ENCODE results near the gene CD59.

CD59 gene

GRCh38 chr11:33736148-33736812 is at the start of gene CD59:
TSS of gene CD59 (minus strand) at chr11:33736423. CDS start at chr11:33722445, 13,978 bp downstream.
- peak; percentile 91 for DNase-seq (ENCODE audit: low spot score)

DNA sequence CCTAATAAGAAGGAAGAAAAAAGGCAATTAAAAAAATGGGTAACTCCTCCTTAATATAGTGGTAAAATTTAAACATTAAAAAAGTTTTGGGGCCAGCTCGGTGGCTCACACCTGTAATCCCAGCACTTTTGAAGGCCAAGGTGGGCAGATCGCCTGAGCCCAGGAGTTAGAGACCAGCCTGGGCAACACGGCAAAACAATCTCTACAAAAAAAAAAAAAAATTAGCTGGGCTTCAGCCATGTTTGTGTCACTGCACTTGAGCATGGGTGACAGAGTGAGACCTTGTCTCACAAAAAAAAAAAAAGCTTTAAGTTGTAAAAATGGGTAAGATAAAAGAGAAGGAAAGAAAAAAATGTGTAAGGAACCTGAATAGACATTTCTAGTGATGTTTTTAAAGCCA is 49.4 kb upstream of the CD59 start:
- DNase-seq (ENCODE audit: low spot score) = no peak

GRCh38 chr11:33779849-33780528 is 43.8 kb upstream of the CD59 start:
- DNase-seq (ENCODE audit: low spot score) = no peak

- no peak for DNase-seq (ENCODE audit: low spot score)
These were observed 42.5 kb upstream of the CD59 start for GRCh38 chr11:33778675-33779074.

DNA sequence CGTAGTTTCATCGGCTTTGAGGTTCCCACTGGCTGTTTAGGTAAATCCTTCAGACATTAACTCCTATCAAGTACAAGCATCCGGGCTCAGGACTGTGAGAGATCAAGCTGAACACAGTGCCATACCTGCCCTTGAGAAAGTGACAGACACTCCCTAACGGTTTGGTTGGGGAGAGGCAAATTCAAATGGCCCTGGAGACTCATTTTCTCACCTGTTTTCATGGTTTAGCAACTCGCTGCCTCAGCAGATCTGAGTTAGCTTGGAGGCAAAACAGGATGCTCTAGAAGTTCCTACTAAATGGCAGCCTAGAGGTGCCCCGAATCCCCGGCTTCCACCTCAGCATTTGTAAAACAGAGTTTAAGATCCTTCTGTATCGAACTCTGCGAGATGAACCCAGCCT is 41.7 kb upstream of the CD59 start:
- no peak for DNase-seq (ENCODE audit: low spot score)

GRCh38 chr11:33775832-33776470 is 39.7 kb upstream of the CD59 start:
- no peak for DNase-seq (ENCODE audit: low spot score)

DNA sequence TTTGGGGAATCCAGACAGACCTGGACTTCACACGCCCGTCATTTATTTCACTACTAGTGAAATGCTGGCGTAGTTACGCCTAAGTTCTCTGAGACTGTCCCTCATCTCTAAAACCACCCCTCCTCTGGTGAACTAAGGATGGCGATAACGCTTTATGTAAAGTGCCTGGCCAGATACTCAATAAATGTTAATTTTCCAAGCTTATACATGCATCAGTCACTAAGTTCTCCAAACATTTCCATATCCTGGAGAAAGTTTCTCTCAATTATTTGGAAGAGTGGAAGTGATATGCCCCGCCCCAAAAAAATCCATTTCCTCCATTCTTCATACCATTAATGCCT is 39.2 kb upstream of the CD59 start:
- DNase-seq (ENCODE audit: low spot score) = no peak

DNA sequence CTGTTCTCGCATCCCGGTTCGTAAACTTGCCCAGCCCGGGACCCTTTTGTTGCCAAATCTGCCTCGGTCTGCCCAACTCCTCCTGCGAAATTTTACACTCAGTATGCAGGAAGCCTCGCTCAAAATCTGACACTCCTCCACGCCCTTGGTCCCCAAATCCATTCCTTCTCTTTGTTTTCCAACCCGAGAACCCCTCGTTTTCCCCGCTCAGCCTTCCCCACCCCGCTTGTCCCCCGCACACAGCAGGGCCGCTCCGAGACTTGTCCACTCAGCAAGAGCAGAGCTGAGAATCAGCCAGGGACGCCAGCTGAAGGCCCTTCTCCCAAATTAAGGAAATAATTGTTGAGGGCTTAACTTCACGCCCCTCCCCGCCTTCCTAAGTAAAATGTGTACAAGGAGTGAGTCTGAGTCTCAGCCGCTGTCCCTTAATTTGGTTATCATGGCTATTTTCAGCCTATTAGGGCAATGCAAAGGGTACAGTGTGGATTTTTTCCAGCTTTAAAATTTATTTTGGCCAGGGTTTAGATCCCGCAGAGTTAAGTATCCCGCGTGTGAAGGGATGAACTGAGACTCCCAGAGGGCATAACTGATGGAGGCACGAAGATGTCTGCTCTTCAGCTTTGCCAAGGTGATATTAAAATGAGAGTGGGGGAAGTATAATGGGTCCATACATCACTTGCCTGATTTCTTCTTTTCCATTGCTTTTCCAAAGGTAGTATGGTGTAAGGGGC is 38.7 kb upstream of the CD59 start:
- no peak for DNase-seq (ENCODE audit: low spot score)

DNA sequence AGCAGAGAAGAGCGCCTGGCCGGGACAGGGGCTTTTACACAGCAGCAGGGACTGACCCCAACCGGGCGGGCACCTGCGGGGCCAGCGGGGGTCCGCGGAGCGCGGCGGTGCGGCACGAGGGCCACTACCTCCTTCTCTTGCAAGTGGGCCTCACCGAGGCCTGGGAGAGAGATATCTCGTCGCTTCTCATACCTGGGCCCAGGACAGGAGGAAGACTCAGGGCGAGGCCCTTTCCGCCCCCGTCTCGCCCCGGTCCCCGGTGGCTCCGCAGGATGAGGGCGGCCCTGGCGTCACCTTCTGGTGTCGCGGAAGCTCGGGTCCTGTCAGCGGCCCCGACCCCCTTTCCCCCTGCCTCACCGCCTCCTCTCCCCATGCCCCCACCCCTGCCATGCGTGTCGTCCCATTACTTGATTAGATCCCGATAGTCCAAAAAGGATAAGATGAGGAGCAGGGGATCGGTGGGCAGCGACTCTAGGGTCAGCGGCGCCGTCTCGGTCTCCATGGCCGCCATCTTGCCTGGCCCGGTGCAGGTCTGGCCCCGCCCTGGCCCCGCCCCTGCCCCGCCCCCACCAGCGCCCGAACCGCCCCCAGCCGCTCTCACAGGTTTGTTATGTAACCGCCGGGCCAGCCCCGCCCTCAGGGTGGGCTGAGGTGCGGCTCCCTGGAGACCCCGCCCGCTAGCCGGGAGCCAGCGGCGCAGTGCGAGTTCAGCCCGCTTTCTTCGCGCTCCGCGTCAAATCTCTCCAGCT is 37.9 kb upstream of the CD59 start, which contains the start of gene FBXO3:
FBXO3 (minus strand) TSS at position 534 of the 749 bp plus-strand sequence; CDS start at position 511, 23 bp downstream.
- DNase-seq (ENCODE audit: low spot score) = peak; percentile 87

GRCh38 chr11:33773404-33773986 is 37.3 kb upstream of the CD59 start:
- DNase-seq (ENCODE audit: low spot score) = no peak

- DNase-seq (ENCODE audit: low spot score) = no peak
These were observed 36.6 kb upstream of the CD59 start for GRCh38 chr11:33772870-33773269.

DNA sequence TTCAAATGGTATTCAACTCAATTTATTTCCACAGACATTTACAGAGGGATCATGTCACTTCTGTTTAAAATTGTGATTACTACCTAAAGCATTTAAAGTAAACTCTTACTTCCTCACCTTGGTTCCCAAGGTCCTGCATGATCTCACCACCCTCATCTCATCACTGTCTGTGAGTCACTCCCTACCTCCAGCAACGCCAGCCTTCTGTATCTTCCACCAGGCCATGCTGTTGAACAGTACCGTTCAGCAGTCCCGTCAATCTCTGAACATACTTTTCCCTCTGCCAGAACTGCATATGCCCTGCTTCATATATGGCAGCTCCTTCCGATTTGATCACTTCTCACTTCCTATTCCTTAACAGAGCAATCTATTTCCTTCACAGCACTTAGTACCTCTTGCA is 36.1 kb upstream of the CD59 start:
- no peak for DNase-seq (ENCODE audit: low spot score)

- peak; percentile 42 for DNase-seq (ENCODE audit: low spot score)
These were observed 34.0 kb upstream of the CD59 start for GRCh38 chr11:33770236-33770635.

GRCh38 chr11:33769542-33769941 is 33.3 kb upstream of the CD59 start:
- DNase-seq (ENCODE audit: low spot score) = no peak

DNA sequence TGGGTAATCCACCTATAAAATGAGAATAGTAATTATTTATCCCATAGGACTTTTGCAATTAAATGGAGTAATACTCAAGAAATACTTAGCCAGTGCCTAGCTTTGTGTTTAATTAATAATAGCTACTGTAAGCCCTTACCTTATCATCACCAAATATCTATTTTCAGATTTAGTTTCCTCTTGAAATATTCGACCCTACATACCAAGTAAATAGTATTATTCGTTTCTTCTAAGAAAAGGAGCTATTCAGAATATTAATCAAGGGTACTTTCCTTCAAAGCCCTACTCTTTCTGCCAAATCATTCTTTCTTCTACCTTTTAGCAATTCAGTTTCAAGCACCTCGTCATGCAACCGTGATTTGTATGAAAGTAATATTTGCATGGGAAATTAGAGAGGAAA is 31.4 kb upstream of the CD59 start:
- DNase-seq (ENCODE audit: low spot score) = no peak

GRCh38 chr11:33766085-33766484 is 29.9 kb upstream of the CD59 start:
- no peak for DNase-seq (ENCODE audit: low spot score)

DNA sequence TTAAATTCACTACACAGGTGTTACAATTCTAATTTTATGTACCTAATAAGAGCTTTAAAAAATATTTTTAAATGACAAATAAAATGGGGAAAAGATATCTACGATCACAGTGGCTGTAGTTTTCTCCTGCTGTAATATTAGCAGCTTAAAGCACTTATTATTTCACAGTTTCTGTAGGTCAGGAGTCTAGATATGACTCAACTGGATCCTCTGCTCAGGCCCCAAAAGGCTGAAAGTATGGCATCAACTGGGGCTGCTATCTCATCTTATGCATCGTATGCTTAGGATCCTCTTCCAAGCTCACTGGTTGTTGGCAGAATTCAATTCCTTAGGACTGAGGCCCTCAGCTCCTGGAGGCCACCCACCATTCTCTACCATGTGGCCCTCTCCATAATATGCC is 25.2 kb upstream of the CD59 start:
- no peak for DNase-seq (ENCODE audit: low spot score)

- DNase-seq (ENCODE audit: low spot score) = no peak
These were observed 17.2 kb upstream of the CD59 start for GRCh38 chr11:33753304-33753967.

DNA sequence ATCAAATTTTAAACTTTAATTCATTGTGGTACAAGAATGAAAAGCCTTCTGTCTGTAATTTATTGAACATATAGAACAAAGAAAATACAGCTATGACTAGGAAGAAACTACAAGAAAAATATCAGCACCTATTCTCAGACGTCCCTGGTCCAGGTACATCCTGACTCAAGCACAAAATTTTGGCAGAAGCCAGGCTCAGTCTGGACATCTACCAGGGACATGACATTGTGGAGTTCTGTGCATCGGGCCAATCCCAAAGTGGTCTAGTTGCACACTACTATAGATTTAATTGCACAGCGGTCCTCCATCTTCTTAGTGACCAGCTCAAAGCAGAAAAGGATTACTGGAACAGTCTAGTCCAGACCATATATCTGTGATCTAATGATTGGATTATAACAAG is 15.7 kb upstream of the CD59 start:
- no peak for DNase-seq (ENCODE audit: low spot score)

GRCh38 chr11:33747979-33748378 is 11.8 kb upstream of the CD59 start:
- no peak for DNase-seq (ENCODE audit: low spot score)

DNA sequence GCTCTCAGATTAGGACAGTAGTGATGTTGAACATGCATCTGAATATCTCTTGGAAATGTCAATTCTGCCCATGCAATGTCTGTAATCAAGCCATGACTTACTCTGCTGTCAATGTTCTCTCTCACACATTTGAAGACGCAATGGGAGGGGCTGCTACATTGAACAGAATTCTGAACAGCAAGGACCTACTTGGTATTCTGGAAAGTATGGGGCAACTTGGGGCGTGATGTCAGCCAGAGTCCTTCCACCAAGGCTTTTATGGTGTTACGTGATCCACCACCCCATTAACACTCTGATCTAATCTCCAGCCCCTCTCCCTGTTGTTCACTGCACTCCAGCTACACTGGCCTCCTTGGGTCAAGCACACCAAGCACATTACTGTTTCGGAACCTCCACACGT is 7.1 kb upstream of the CD59 start:
- no peak for DNase-seq (ENCODE audit: low spot score)
